CD4-positive, alpha-beta T cell (primary cell): ENCODE data around the gene FAM222B. TPM values are rescaled to one million over a fixed set of nuclear protein-coding genes. Genes with fewer than 3 reads are reported as not detected.
"Not testable (repeated sequence)": the region's sequence is repeated elsewhere in the genome, so short reads cannot be mapped to it uniquely, and the experiment has no call there.

Experiments
- ATAC-seq: fragments of 200-7000 bp; cut with Tn5 transposase; one replicate; pipeline ENCODE4 v1.10.0; 2022; ENCODE audit warnings: mild to moderate bottlenecking; ENCODE audit not compliant: poor library complexity
- CTCF ChIA-PET: fragments of 350-600 bp; sonication (Branson Sonifier 250); formaldehyde crosslinking; loops from one replicate; lab custom pipeline; 2021; ENCODE audit warnings: antibody characterized with exemption, inconsistent platforms; lab: Charles Lee
- POLR2A ChIA-PET: fragments of 350-600 bp; sonication (Branson Sonifier 250); formaldehyde crosslinking; loops from one replicate; lab custom pipeline; 2021; ENCODE audit warnings: antibody characterized with exemption, inconsistent platforms; lab: Charles Lee
- DNase-seq, 14 experiments: peaks; one replicate each; pipeline ENCODE4 v3.0.0-alpha.2; 2013 to 2020; ENCODE audit warnings: mixed read lengths in 2 of 14
- H3K27ac ChIP-seq, 2 donors: one replicate each; pipeline versions ENCODE4 v1.5.1 to v1.7.0; 2013; ENCODE audit warnings: low read length in 2 of 2, low read depth in 1 of 2, mild to moderate bottlenecking in 1 of 2
- H3K27me3 ChIP-seq, 2 experiments: 1 replicate in 1 of 2; 2 replicates in 1 of 2; pipeline versions ENCODE4 v1.6.1 to v1.7.0; 2013; ENCODE audit warnings: low read length in 2 of 2, control low read depth in 1 of 2, mild to moderate bottlenecking in 1 of 2, moderate library complexity in 1 of 2; ENCODE audit not compliant: insufficient read depth in 2 of 2, control insufficient read depth in 1 of 2
- H3K36me3 ChIP-seq: one replicate; pipeline ENCODE4 v1.6.1; 2013; ENCODE audit warnings: low read length, control low read depth; ENCODE audit not compliant: insufficient read depth
- H3K4me1 ChIP-seq: one replicate; pipeline ENCODE4 v1.6.1; 2013; ENCODE audit warnings: low read length, control low read depth; ENCODE audit not compliant: insufficient read depth
- H3K4me3 ChIP-seq: one replicate; pipeline ENCODE4 v1.5.1; 2013; ENCODE audit warnings: mild to moderate bottlenecking, low read length, moderate library complexity
- H3K9me3 ChIP-seq, 2 experiments: 1 replicate in 1 of 2; 2 replicates in 1 of 2; pipeline versions ENCODE4 v1.6.1 to v1.7.0; 2013; ENCODE audit warnings: low read length in 2 of 2, mild to moderate bottlenecking in 2 of 2, control low read depth in 1 of 2, moderate library complexity in 1 of 2; ENCODE audit not compliant: control insufficient read depth in 1 of 2, insufficient read depth in 1 of 2
- H3K27ac Mint-ChIP-seq: one replicate; pipeline ENCODE4 v1.8.0; 2020; ENCODE audit warnings: mixed read lengths
- H3K27me3 Mint-ChIP-seq: one replicate; pipeline ENCODE4 v1.8.0; 2021; ENCODE audit warnings: mixed read lengths
- H3K36me3 Mint-ChIP-seq: one replicate; pipeline ENCODE4 v1.8.0; 2021; ENCODE audit warnings: low read depth, mixed read lengths
- H3K4me1 Mint-ChIP-seq: one replicate; pipeline ENCODE4 v1.8.0; 2021; ENCODE audit warnings: low read depth, mixed read lengths
- H3K4me3 Mint-ChIP-seq: one replicate; pipeline ENCODE4 v1.8.0; 2020; ENCODE audit warnings: mild to moderate bottlenecking, mixed read lengths
- H3K9me3 Mint-ChIP-seq: one replicate; pipeline ENCODE4 v1.8.0; 2020; ENCODE audit warnings: mixed read lengths
- intact Hi-C, 2 experiments: fragments of 100-400 bp; cut with DNase I in 1 of 2; cut with micrococcal nuclease in 1 of 2; formaldehyde crosslinking; loops; one replicate each; pipeline versions ENCODE4 v1.15.1 to v1.9.0; 2023 to 2025; cut with DNase I, micrococcal nuclease
- total RNA-seq, 174 experiments: library from RNA in 2 of 174; stranded (reverse) in 2 of 174; gene quantifications; one replicate each; pipeline ENCODE4 v1.2.3 and lab custom pipeline; 2021 to 2026
- TF ChIP-seq, protein P1 (sequence below): fragments of 200-600 bp; IDR thresholded peaks from one replicate; pipeline ENCODE4 v1.8.0; 2022; ENCODE audit warnings: antibody characterized with exemption, mild to moderate bottlenecking

Gene FAM222B
- total RNA-seq, 2 experiments from 2014 or later, result 17.3 to 17.5 TPM

DNA sequence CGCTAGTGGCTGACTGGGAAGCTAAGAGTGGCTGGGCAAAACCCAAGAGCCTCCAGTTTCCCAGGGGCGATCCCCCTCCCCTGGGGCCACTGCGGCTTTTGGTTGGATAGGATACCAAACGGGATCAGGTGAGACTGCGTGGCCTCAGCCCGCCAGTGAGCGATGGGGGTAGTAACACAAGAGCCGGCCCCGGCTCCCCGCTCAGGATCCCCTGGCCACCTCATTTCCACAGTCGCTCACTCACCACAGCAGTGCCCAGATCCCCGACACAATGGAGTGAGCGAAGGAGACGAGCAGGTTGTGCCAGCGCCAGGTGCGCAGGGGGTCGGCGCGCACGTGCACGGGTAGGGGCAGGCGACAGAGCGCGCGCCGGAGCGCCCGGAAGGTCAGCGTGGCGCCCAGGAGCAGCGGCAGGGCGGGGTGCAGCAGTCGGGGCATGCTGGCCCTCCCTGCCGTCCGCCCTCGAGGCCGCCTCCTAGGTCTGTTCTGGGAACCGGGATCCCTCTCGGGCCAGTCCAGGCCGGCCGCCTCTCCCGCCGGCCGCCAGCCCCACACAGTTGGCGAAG lies 116.8 kb downstream of the FAM222B start:
- ChIA-PET POLR2A (interaction anchor here (0.8 to 6.5 kb wide), 14 partner anchors 14 to 226 kb away, joined by 3 to 268 read pairs (median 10); partner anchors contain the start of genes BLTP2, DHRS13, FAM222B and PHF12), CTCF (interaction anchor here (1.5 to 10.8 kb wide), 15 partner anchors 15 to 226 kb away, joined by 3 to 373 read pairs (median 12); partner anchors contain the start of genes DHRS13, FAM222B, PHF12 and PROCA1)
- H3K36me3 Mint-ChIP-seq, result peaks cover 59% of the 10 kb centered on the region
- Histone ChIP-seq H3K27ac (no peak overlapping the region), H3K27me3 (no peaks in the 10 kb centered on the region), H3K4me3 (peak overlapping the region; percentile 75), H3K9me3 (no peaks in the 10 kb centered on the region), H3K4me1 (peaks cover 73% of the 10 kb centered on the region), H3K36me3 (peaks cover 45% of the 10 kb centered on the region)
- H3K9me3 Mint-ChIP-seq, result no peaks in the 10 kb centered on the region
- TF ChIP-seq, protein P1, sequence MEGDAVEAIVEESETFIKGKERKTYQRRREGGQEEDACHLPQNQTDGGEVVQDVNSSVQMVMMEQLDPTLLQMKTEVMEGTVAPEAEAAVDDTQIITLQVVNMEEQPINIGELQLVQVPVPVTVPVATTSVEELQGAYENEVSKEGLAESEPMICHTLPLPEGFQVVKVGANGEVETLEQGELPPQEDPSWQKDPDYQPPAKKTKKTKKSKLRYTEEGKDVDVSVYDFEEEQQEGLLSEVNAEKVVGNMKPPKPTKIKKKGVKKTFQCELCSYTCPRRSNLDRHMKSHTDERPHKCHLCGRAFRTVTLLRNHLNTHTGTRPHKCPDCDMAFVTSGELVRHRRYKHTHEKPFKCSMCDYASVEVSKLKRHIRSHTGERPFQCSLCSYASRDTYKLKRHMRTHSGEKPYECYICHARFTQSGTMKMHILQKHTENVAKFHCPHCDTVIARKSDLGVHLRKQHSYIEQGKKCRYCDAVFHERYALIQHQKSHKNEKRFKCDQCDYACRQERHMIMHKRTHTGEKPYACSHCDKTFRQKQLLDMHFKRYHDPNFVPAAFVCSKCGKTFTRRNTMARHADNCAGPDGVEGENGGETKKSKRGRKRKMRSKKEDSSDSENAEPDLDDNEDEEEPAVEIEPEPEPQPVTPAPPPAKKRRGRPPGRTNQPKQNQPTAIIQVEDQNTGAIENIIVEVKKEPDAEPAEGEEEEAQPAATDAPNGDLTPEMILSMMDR, result no peak
- H3K27me3 Mint-ChIP-seq, result no peaks in the 10 kb centered on the region
- H3K4me1 Mint-ChIP-seq, result peaks cover 71% of the 10 kb centered on the region
- no peak for ATAC-seq
- H3K4me3 Mint-ChIP-seq, result peak overlapping the region; percentile 86
- intact Hi-C loops, result loop anchor here (2.0 to 5.0 kb wide), 8 partner anchors 37 to 392 kb away; partner anchors contain the start of gene BLTP2 (in 1 of the 2)
- peak in 1 of 14 experiments; percentile 78 for DNase-seq
- peak overlapping the region; percentile 67 for H3K27ac Mint-ChIP-seq

DNA sequence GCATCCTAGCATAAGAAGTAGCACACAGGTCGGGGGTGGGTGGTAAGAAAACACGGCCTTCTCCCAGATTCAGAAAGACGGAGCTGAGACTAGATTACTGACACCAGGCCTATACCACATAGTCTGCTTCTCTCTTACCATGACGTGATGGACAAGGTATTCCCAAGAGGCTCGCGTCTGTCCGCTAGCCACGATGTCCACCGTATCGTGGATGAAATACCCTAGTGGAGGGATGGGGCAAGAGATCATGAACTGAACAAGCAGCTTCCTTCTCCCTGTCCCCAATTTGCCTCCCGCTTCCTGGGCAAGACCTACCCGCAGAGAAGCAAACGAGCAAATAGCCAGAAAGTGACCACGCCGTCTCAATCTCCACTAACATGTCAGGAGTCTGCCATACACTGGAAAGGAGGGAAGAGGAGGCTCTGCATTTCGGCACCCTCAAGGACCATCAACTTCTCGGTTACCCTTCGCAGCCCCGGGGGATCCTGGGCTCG lies 117.4 kb downstream of the FAM222B start:
- CTCF ChIA-PET, result interaction anchor here (4.4 to 10.8 kb wide), 3 partner anchors 15 to 38 kb away, joined by 24 to 373 read pairs (median 70); partner anchors contain the start of genes PROCA1 and TRAF4
- peak overlapping the region; percentile 75 for H3K4me3 ChIP-seq
- no peak overlapping the region for H3K27ac ChIP-seq
- Mint-ChIP-seq H3K27ac (peak overlapping the region; percentile 67), H3K4me3 (peak overlapping the region; percentile 86), H3K4me1 (peaks cover 76% of the 10 kb centered on the region), H3K27me3 (no peaks in the 10 kb centered on the region), H3K36me3 (peaks cover 64% of the 10 kb centered on the region), H3K9me3 (no peaks in the 10 kb centered on the region)
- peak in 1 of 14 experiments; percentile 43 for DNase-seq
- peaks cover 79% of the 10 kb centered on the region for H3K4me1 ChIP-seq
- H3K27me3 ChIP-seq, result no peaks in the 10 kb centered on the region
- H3K9me3 ChIP-seq, result no peaks in the 10 kb centered on the region
- ATAC-seq, result no peak
- TF ChIP-seq, protein P1, result no peak
- H3K36me3 ChIP-seq, result peaks cover 47% of the 10 kb centered on the region
- POLR2A ChIA-PET, result interaction anchor here (0.8 to 6.5 kb wide), 5 partner anchors 14 to 226 kb away, joined by 3 to 149 read pairs (median 19); partner anchors contain the start of genes BLTP2, PHF12 and PROCA1
- intact Hi-C loops, result loop anchor here (2.0 to 5.0 kb wide), 6 partner anchors 37 to 392 kb away; partner anchors contain the start of gene BLTP2 (in 1 of the 2)

DNA sequence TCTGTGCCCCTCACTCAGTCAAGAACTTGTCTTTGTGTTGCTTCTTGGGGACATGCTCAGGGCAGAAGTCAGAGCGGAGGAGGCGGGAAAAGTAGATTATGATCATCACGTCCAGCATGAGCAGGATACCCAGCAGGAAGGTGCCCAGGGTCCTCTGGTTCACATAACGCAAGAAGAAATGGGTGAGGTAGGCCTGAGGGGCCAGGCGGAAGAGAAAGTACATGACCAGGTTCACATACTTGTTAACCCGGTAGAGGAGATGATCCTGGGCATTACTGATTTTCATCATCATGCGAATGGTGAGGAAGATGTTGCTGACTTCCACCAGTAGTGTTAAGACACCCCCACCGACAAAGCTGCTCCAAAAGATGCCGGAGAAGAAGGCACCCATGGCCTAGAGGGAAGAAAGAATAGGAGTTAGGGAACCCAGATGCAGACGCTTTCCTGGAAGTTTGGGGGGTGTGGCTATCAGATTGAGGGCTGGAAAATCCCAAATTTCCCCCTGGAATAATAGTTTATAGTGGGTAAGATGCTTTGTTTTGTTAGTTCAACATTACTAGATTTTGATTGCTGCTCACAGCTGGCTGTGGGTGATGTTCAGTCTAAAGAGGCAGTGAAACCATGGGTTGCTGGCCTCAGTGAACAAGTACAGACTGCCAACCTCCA lies 118.0 kb downstream of the FAM222B start:
- Histone ChIP-seq H3K9me3 (no peaks in the 10 kb centered on the region), H3K27me3 (no peaks in the 10 kb centered on the region), H3K4me1 (peaks cover 82% of the 10 kb centered on the region), H3K27ac (peak overlapping the region in 1 of 2 donors; percentile 35), H3K4me3 (no peak overlapping the region), H3K36me3 (peaks cover 47% of the 10 kb centered on the region)
- no peak for DNase-seq
- peak overlapping the region; percentile 86 for H3K4me3 Mint-ChIP-seq
- H3K36me3 Mint-ChIP-seq, result peaks cover 70% of the 10 kb centered on the region
- H3K27me3 Mint-ChIP-seq, result no peaks in the 10 kb centered on the region
- TF ChIP-seq, protein P1, result no peak
- intact Hi-C loops, result loop anchor here (2.0 to 5.0 kb wide), 6 partner anchors 38 to 393 kb away; partner anchors contain the start of gene BLTP2 (in 1 of the 2)
- POLR2A ChIA-PET, result interaction anchor here (0.8 to 6.5 kb wide), 3 partner anchors 13 to 227 kb away, joined by 3 to 149 read pairs (median 58); partner anchors contain the start of genes PHF12 and PROCA1
- CTCF ChIA-PET, result interaction anchor here (4.4 to 10.8 kb wide), 3 partner anchors 14 to 38 kb away, joined by 24 to 373 read pairs (median 70); partner anchors contain the start of genes PROCA1 and TRAF4
- no peak for ATAC-seq
- H3K9me3 Mint-ChIP-seq, result no peaks in the 10 kb centered on the region
- peaks cover 78% of the 10 kb centered on the region for H3K4me1 Mint-ChIP-seq
- H3K27ac Mint-ChIP-seq, result peak overlapping the region; percentile 67

DNA sequence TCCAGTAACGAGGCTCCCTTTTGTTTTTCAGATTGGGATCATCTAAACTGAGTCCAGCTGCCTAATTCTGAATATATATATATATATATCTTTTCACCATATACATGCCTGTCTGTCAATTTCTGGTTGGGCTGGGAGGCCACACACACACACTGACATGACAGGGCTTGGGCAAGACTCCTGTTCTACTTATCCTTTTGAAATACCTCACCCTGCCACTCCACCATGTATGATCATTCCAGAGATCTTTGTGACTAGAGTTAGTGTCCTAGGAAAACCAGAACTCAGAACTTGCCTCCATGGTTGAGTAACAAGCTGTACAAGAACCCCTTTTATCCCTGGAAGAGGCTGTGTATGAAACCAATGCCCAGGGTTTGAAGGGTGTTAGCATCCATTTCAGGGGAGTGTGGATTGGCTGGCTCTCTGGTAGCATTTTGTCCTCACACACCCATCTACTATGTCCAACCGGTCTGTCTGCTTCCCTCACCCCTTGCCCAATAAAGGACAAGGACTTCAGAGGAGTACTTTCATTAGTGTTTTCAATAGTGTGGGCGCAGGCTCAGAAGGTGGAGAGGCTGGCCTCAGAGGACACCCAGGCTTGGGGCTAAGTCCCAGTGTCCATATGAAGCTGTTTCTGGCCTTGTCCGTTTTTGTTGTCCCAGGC lies 118.6 kb downstream of the FAM222B start:
- Histone ChIP-seq H3K4me1 (peaks cover 80% of the 10 kb centered on the region), H3K36me3 (peaks cover 47% of the 10 kb centered on the region)
- ChIA-PET POLR2A (interaction anchor here (5.7 to 6.5 kb wide), 2 partner anchors 13 to 227 kb away, joined by 58 to 149 read pairs; partner anchors contain the start of genes PHF12 and PROCA1), CTCF (interaction anchor here (1.4 to 10.8 kb wide), 3 partner anchors 24 to 178 kb away, joined by 3 to 373 read pairs (median 70); partner anchors contain the start of gene TRAF4)
- not testable (repeated sequence) for H3K27me3 ChIP-seq, H3K9me3 Mint-ChIP-seq, H3K4me3 ChIP-seq, H3K27ac ChIP-seq, H3K9me3 ChIP-seq, H3K27me3 Mint-ChIP-seq, ATAC-seq, DNase-seq
- Mint-ChIP-seq H3K36me3 (peaks cover 72% of the 10 kb centered on the region), H3K27ac (peak overlapping the region; percentile 67), H3K4me3 (peak overlapping the region; percentile 86), H3K4me1 (peaks cover 82% of the 10 kb centered on the region)
- intact Hi-C loops, result loop anchor here in 1 of 2 experiments (2.0 kb wide), 1 partner anchor 393 kb away; no protein-coding TSS in a partner anchor
